ENCODE results near the gene LETM1.

The LETM1 gene

DNA sequence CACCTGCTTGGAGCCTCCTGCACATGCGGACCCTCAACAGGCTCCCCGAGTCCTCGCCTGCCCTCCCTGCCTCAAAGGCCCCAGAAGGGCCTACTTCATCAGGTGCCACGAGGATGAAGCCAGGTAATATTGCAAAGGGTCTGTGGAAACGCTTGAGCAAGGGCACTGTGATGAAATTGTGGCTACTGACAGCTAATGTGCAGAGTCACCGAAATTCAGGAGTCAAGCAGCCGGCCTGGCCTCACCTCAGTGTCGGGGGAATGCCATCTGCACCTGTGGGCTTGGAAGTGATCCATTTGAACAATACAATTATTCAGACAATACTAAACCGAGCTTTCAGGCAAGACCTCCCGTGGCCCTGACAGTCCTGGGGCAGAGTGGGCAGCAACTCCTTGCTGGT, 66.0 kb downstream of the LETM1 start:
- Histone ChIP-seq H3K9me3 (ENCODE audit: severe bottlenecking) (no peaks in the 10 kb centered on the region), H3K27me3 (ENCODE audit: insufficient read depth, low read depth, severe bottlenecking) (peaks cover 3% of the 10 kb centered on the region), H3K36me3 (no peaks in the 10 kb centered on the region), H3K4me3 (ENCODE audit: low read depth, low read length) (no peak overlapping the region), H3K27ac (no peak overlapping the region)
- no peak for DNase-seq
- TF ChIP-seq, protein P1, sequence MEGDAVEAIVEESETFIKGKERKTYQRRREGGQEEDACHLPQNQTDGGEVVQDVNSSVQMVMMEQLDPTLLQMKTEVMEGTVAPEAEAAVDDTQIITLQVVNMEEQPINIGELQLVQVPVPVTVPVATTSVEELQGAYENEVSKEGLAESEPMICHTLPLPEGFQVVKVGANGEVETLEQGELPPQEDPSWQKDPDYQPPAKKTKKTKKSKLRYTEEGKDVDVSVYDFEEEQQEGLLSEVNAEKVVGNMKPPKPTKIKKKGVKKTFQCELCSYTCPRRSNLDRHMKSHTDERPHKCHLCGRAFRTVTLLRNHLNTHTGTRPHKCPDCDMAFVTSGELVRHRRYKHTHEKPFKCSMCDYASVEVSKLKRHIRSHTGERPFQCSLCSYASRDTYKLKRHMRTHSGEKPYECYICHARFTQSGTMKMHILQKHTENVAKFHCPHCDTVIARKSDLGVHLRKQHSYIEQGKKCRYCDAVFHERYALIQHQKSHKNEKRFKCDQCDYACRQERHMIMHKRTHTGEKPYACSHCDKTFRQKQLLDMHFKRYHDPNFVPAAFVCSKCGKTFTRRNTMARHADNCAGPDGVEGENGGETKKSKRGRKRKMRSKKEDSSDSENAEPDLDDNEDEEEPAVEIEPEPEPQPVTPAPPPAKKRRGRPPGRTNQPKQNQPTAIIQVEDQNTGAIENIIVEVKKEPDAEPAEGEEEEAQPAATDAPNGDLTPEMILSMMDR (IDR thresholded peaks at IDR 0.05; ENCODE audit: low read depth, low read length), result no peak

DNA sequence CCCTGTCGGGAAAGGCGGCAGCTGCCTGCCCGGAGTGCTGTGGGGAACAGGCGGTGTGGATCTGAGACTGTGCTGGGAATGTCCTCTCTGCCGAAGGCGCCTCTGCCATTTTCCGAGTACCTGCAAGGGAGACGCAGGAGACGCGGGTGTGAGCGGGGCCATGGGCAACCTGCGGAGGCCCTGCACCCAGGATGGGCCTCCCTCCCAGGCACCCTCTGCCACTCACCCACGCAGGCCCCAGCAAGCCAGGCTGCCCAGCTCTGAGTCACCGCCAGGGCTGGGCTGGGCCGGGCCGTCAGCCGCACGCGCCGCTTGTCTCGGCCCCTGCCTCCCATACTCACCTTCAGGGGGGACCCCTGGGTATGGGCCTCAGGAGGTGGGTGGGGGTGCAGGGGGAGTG, 66.4 kb downstream of the LETM1 start:
- Histone ChIP-seq H3K27ac (no peak overlapping the region), H3K4me3 (ENCODE audit: low read depth, low read length) (no peak overlapping the region), H3K27me3 (ENCODE audit: insufficient read depth, low read depth, severe bottlenecking) (peaks cover 3% of the 10 kb centered on the region), H3K36me3 (no peaks in the 10 kb centered on the region), H3K9me3 (ENCODE audit: severe bottlenecking) (no peaks in the 10 kb centered on the region)
- no peak for DNase-seq
- TF ChIP-seq, protein P1 (IDR thresholded peaks at IDR 0.05; ENCODE audit: low read depth, low read length), result no peak

DNA sequence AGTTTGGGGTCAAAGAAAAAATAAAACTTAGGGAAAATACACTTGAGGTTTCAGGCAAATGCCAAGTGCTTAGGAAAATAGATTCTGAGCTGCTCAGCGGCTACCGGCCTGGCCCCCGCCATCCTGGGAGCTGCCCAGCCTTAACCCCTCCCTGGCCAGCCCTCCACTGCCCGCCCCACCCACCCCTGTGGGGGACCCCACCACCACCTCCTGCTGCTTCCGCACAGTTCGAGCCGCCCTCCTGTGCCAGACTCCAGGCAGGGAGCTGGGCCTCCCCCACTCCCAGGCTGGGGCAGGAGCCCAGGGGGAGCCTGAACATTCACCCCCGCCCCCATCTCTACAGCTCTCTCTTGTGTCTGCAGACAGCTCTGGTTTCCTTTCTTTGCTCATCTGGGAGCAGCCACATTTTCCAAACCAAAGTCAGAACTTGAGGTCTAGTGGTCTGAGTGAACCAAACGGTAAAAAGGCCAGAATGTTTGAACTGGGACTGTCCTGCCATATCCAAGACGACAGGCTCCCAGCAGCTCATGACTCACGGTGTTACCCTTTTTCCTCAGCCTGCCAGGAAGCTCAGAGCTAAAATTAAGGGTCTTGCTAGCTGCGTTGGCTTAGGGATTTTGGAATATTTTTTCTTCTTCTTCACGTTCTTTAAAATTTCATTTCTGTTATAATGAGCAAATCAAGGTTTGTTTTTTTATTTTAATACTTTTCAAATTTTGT, 67.5 kb downstream of the LETM1 start:
- Histone ChIP-seq H3K27me3 (ENCODE audit: insufficient read depth, low read depth, severe bottlenecking) (no peaks in the 10 kb centered on the region), H3K9me3 (ENCODE audit: severe bottlenecking) (no peaks in the 10 kb centered on the region), H3K36me3 (no peaks in the 10 kb centered on the region), H3K27ac (no peak overlapping the region), H3K4me3 (ENCODE audit: low read depth, low read length) (no peak overlapping the region)
- TF ChIP-seq, protein P1 (IDR thresholded peaks at IDR 0.05; ENCODE audit: low read depth, low read length), result no peak
- no peak for DNase-seq

DNA sequence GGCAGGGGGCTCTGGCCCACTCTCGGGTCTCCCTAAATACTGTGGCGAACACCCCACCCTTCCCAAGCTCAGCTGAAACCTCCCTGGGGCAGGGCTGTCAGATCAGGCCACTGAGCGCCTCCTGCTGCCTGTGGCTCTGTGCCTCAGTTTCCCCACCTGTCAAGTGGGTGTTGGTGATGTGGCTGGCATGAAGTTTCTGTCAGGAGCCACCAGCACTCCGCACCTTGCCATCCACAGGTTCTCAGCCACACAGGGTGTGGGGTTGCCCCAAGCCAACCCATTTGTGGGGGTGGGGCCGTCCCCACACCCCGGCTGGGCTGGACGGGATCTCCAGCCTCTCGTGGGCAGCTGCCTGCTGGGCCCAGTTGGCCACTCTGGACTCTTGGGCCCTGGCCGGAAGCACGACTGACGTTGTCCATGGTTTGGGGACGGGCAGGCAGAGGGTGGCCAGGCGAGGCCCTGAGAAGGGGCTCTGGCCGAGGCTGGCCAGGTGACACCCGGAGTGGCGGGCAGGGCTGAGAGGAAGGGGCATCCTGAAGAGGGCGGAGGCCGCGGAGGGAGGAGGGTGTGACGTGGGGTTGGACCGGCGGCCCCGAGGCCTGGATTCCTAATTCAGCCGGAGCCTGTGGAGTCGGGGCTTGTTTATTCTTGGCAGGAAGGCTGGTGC, 68.4 kb downstream of the LETM1 start:
- H3K36me3 ChIP-seq, result no peaks in the 10 kb centered on the region
- DNase-seq, result no peak
- TF ChIP-seq, protein P1 (IDR thresholded peaks at IDR 0.05; ENCODE audit: low read depth, low read length), result no peak
- no peak overlapping the region for H3K4me3 ChIP-seq (ENCODE audit: low read depth, low read length)
- H3K27me3 ChIP-seq (ENCODE audit: insufficient read depth, low read depth, severe bottlenecking), result no peaks in the 10 kb centered on the region
- no peak overlapping the region for H3K27ac ChIP-seq
- H3K9me3 ChIP-seq (ENCODE audit: severe bottlenecking), result no peaks in the 10 kb centered on the region

DNA sequence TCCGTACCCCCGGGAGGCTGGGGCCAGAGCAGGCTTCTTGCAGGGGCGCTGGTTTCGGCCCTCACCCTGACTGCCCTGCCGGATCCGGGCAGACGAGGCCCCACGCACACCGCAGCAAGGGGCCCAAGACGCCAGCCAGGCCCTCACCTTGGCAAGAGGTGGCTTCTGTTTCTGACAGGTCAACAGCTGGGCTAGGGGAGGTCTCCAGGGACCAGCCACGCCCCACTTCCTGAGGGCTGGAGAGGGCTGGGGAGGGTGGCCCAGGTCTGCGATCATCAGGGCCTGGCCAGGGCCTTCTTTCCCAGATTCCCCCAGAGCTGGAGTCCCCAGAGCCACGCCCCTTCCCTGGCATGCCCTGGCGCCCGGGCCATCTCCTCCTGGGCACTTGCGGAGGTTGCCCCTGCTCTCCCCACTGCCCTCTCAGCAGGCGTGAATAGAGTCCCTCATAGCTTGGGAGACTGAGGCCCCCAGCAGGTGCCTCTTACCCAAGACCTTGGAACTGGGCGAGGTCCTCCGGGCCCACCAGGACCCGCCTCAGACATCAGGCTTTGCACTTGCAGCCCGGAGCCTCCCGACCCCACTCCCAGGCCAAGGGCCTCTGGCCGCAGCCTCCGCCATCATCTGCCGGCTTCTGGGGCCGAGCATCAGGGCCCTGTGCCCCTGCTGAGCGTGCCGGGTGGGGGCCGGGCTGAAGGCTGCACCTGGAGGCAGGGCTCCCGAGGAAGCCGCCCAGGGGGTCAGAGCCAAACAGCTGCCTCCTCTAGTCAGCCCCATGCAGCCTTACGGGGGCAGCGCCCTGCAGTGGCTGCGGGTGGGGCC, 69.2 kb downstream of the LETM1 start:
- H3K27me3 ChIP-seq (ENCODE audit: insufficient read depth, low read depth, severe bottlenecking), result no peaks in the 10 kb centered on the region
- no peak for DNase-seq
- TF ChIP-seq, protein P1 (IDR thresholded peaks at IDR 0.05; ENCODE audit: low read depth, low read length), result no peak

More for the DNA sequence above, 69.2 kb downstream of the LETM1 start:
- H3K4me3 ChIP-seq (ENCODE audit: low read depth, low read length), result no peak overlapping the region
- no peaks in the 10 kb centered on the region for H3K36me3 ChIP-seq
- H3K27ac ChIP-seq, result no peak overlapping the region
- no peaks in the 10 kb centered on the region for H3K9me3 ChIP-seq (ENCODE audit: severe bottlenecking)

All from WERI-Rb-1 (cell line).